GM23248 (cell line): Measurements from ENCODE around the gene KREMEN1. TPM values are rescaled to one million over a fixed set of nuclear protein-coding genes. Genes with fewer than 3 reads are reported as not detected.

Experiments used
- DNase-seq: peaks from one replicate; pipeline ENCODE4 v3.0.0-alpha.2; 2015
- H2AFZ ChIP-seq: fragments of 200-600 bp; sonication (generic); 2 replicates; pipeline ENCODE4 v1.6.1; 2016; ENCODE audit warnings: antibody characterized with exemption
- H3F3A ChIP-seq: fragments of 200-600 bp; sonication (generic); 2 replicates; pipeline ENCODE4 v1.6.1; 2016; ENCODE audit warnings: mild to moderate bottlenecking, antibody characterized with exemption, mixed run types; ENCODE audit not compliant: insufficient read depth
- H3K27ac ChIP-seq: fragments of 200-600 bp; sonication (generic); 2 replicates; pipeline ENCODE4 v1.5.1; 2016; ENCODE audit warnings: mild to moderate bottlenecking
- H3K27me3 ChIP-seq: fragments of 200-600 bp; sonication (generic); replicated peaks from 2 replicates; pipeline ENCODE4 v1.6.1; 2016; ENCODE audit warnings: mild to moderate bottlenecking; ENCODE audit not compliant: insufficient read depth
- H3K36me3 ChIP-seq: fragments of 200-600 bp; sonication (generic); 2 replicates; pipeline ENCODE4 v1.6.1; 2016; ENCODE audit warnings: low read depth, mild to moderate bottlenecking
- H3K4me1 ChIP-seq: fragments of 200-600 bp; sonication (generic); 2 replicates; pipeline ENCODE4 v1.6.1; 2016; ENCODE audit warnings: mild to moderate bottlenecking; ENCODE audit not compliant: insufficient read depth
- H3K4me2 ChIP-seq: fragments of 200-600 bp; sonication (generic); one replicate; pipeline ENCODE4 v1.6.1; 2016; ENCODE audit warnings: mild to moderate bottlenecking; ENCODE audit not compliant: unreplicated experiment
- H3K4me3 ChIP-seq: fragments of 200-600 bp; sonication (generic); 2 replicates; pipeline ENCODE4 v1.5.1; 2016; ENCODE audit warnings: mild to moderate bottlenecking
- H3K79me2 ChIP-seq: fragments of 200-600 bp; sonication (generic); 2 replicates; pipeline ENCODE4 v1.6.1; 2016; ENCODE audit warnings: mild to moderate bottlenecking; ENCODE audit not compliant: insufficient read depth
- H3K9ac ChIP-seq: fragments of 200-600 bp; sonication (generic); 2 replicates; pipeline ENCODE4 v1.6.1; 2016; ENCODE audit warnings: mild to moderate bottlenecking
- H3K9me2 ChIP-seq: fragments of 200-600 bp; sonication (generic); 2 replicates; pipeline ENCODE4 v1.6.1; 2016; ENCODE audit warnings: mixed run types, mild to moderate bottlenecking, moderate library complexity; ENCODE audit not compliant: insufficient read depth
- H3K9me3 ChIP-seq: fragments of 200-600 bp; sonication (generic); one replicate; pipeline ENCODE4 v1.6.1; 2017; ENCODE audit warnings: low read depth
- H4K20me1 ChIP-seq: fragments of 200-600 bp; sonication (generic); 2 replicates; pipeline ENCODE4 v1.6.0; 2016; ENCODE audit not compliant: insufficient read depth
- EZH2 ChIP-seq: fragments of 200-600 bp; sonication (generic); IDR thresholded peaks from 2 replicates; pipeline ENCODE4 v1.6.1; 2018; ENCODE audit warnings: antibody characterized with exemption, mild to moderate bottlenecking; ENCODE audit not compliant: insufficient read depth, poor library complexity, severe bottlenecking
- EZH2phosphoT487 ChIP-seq: fragments of 200-600 bp; sonication (generic); IDR thresholded peaks from 2 replicates; pipeline ENCODE4 v1.6.1; 2018; ENCODE audit warnings: antibody characterized with exemption, moderate library complexity, mild to moderate bottlenecking, low read depth; ENCODE audit not compliant: insufficient read depth
- WGBS, 2 experiments: methylation state at CpG; one replicate each; pipeline ENCODE4 v1.1.6; 2015 to 2017; ENCODE audit warnings: low lambda C conversion rate in 2 of 2, low coverage in 1 of 2; ENCODE audit errors: missing lambda C conversion rate in 2 of 2; 5-methylcytosine and 5-hydroxymethylcytosine counted together
- in situ Hi-C: fragments of 300-500 bp; cut with MboI; formaldehyde crosslinking; loops from 2 replicates; pipeline ENCODE4 v1.15.0; 2020
- polyA plus RNA-seq: library from polyadenylated mRNA; unstranded; fragments of >200 nt; fragmentation: Nextera tagmentation; extraction: Ambion mirVana; gene quantifications from 2 replicates; pipeline ENCODE4 v1.2.1, GENCODE V29; 2016
- total RNA-seq: library from RNA; depleted of rRNA; stranded (reverse); fragments of >200 nt; shearing (Covaris generic); gene quantifications from 2 replicates; pipeline ENCODE4 v1.2.3, GENCODE V29; 2014

The KREMEN1 gene
- total and polyA plus RNA-seq, 2 experiments from 2014 or later, result 4.3 to 4.4 TPM

DNA sequence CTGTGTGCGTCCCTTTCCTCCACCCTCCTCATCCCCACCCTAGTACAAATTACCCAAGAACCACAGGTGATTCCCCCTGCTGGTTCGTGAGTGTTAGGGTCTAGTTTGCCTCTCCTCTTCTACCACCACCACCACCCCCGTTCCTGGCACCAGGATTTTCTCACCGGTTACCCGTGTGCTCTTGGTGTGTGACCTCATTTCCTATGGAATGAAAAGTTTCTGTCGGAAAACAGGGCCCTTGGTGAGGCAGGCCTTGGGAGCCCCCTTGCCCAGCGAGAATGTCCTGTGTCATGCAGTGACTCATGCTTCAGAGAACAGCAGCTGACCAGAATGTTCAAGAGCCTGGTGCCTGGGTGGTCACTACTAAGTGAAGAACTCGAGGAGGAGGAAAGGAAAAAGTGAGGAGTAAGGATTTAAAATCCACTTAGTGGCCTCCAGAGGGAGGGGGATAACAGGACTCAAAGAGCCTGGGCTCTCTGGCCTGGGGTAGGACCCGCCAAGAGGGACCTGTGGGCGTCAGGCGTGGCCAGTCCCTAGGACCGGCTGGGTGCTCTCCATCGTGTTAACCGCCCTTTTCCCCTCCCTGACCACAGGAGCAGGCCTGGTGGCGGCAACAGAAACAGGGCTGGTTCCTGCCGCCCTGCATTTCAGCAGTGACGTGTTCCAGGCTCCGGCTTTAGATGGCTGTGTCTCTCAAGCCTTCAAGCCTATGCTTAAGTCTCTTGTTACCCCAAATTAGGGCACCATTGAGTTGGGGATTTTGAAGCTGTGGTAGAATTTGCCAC lies 41.4 kb upstream of the KREMEN1 start:
- H4K20me1 ChIP-seq, result no peaks in the 10 kb centered on the region
- no peaks in the 10 kb centered on the region for H3K36me3 ChIP-seq
- in situ Hi-C loops, result loop anchor here (25.0 kb wide), 1 partner anchor 419 kb away; no protein-coding TSS in a partner anchor
- no peaks in the 10 kb centered on the region for H3K27me3 ChIP-seq
- peak overlapping the region; percentile 62 for H3K4me2 ChIP-seq
- H3K4me3 ChIP-seq, result peak overlapping the region; percentile 57
- H3K79me2 ChIP-seq, result no peaks in the 10 kb centered on the region
- H2AFZ ChIP-seq, result peak overlapping the region; percentile 65
- H3F3A ChIP-seq, result no peaks in the 10 kb centered on the region; the same call in 1 of the 2 replicates
- H3K4me1 ChIP-seq, result peaks cover 27% of the 10 kb centered on the region
- peak; percentile 97 for DNase-seq
- H3K9me2 ChIP-seq, result no peaks in the 10 kb centered on the region
- peak overlapping the region; percentile 82 for H3K27ac ChIP-seq
- peak overlapping the region; percentile 70 for H3K9ac ChIP-seq
- no peak for TF ChIP-seq EZH2
- no peak for TF ChIP-seq EZH2phosphoT487
- H3K9me3 ChIP-seq, result no peaks in the 10 kb centered on the region
- WGBS, 2 experiments, result 23 to 26% methylated on average over 16 to 18 of the region's 18 CpGs

DNA sequence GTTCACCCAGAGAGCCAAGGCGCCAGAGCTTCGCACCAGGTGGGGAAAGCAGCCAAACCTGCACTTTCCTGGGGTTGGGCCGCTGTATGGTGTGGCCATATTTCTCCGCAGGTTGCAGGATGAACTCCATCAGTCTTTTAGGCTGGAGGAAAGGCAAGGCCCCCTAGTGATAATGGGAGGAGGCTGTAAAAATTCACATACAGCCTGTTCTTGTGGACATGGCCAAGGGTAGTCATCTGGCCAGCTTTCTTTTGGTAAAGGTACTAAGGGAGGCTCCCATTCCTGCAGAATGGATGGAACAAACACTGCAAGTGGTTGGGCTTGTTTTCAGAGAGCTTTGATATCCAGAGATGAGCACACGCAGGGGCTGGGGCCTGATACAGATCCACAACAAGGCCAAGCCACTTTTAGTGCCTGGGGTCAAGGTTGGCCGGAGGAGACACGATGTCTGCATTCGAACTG lies 40.8 kb upstream of the KREMEN1 start:
- H3K9me2 ChIP-seq, result no peaks in the 10 kb centered on the region
- peak overlapping the region; percentile 62 for H3K4me2 ChIP-seq
- 95 to 96% methylated on average over 8 of the region's 8 CpGs for WGBS, 2 experiments
- peak; percentile 5 for DNase-seq
- in situ Hi-C loops, result loop anchor here (25.0 kb wide), 1 partner anchor 420 kb away; no protein-coding TSS in a partner anchor
- H3K27me3 ChIP-seq, result no peaks in the 10 kb centered on the region
- TF ChIP-seq EZH2phosphoT487 (no peak), EZH2 (no peak)
- peak overlapping the region; percentile 57; the same call in 1 of the 2 replicates for H3K4me3 ChIP-seq
- H3K36me3 ChIP-seq, result no peaks in the 10 kb centered on the region
- H3K9me3 ChIP-seq, result no peaks in the 10 kb centered on the region
- H2AFZ ChIP-seq, result peak overlapping the region; percentile 65
- no peaks in the 10 kb centered on the region for H3K79me2 ChIP-seq
- no peaks in the 10 kb centered on the region for H4K20me1 ChIP-seq
- peaks cover 27% of the 10 kb centered on the region for H3K4me1 ChIP-seq
- peak overlapping the region; percentile 70 for H3K9ac ChIP-seq
- peak overlapping the region; percentile 82 for H3K27ac ChIP-seq
- no peaks in the 10 kb centered on the region; the same call in 1 of the 2 replicates for H3F3A ChIP-seq

DNA sequence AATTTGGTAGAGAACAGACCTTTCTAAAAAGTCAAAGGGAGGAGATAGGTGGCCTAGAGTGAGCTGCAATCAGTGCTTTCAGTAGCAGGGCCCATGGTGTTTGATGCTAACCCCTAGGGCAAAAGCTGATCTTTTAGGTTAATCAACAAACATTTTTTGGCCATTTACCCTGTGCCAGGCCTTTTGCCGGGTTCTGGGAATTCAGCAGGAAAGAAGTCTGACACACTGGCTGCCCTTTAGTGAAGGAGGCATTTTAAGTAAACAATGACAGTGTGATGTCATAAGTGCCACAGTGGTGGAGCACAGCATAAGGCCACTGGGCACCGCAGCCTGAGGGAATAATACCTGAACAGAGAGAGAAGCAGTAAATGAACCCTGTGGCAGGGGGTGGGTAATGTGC lies 40.3 kb upstream of the KREMEN1 start:
- TF ChIP-seq EZH2phosphoT487 (no peak), EZH2 (no peak)
- H3F3A ChIP-seq, result no peaks in the 10 kb centered on the region; the same call in 1 of the 2 replicates
- H3K27ac ChIP-seq, result no peak overlapping the region
- H3K4me3 ChIP-seq, result no peak overlapping the region
- WGBS, 2 experiments, result 89 to 90% methylated on average over 2 of the region's 2 CpGs
- peak; percentile 22 for DNase-seq
- no peaks in the 10 kb centered on the region for H3K27me3 ChIP-seq
- H3K36me3 ChIP-seq, result no peaks in the 10 kb centered on the region
- H3K79me2 ChIP-seq, result no peaks in the 10 kb centered on the region
- no peaks in the 10 kb centered on the region for H3K9me2 ChIP-seq
- no peak overlapping the region for H3K9ac ChIP-seq
- H2AFZ ChIP-seq, result no peak overlapping the region
- in situ Hi-C loops, result loop anchor here (25.0 kb wide), 1 partner anchor 420 kb away; no protein-coding TSS in a partner anchor
- no peaks in the 10 kb centered on the region for H3K9me3 ChIP-seq
- H3K4me2 ChIP-seq, result no peak overlapping the region
- H4K20me1 ChIP-seq, result no peaks in the 10 kb centered on the region
- H3K4me1 ChIP-seq, result peaks cover 27% of the 10 kb centered on the region

DNA sequence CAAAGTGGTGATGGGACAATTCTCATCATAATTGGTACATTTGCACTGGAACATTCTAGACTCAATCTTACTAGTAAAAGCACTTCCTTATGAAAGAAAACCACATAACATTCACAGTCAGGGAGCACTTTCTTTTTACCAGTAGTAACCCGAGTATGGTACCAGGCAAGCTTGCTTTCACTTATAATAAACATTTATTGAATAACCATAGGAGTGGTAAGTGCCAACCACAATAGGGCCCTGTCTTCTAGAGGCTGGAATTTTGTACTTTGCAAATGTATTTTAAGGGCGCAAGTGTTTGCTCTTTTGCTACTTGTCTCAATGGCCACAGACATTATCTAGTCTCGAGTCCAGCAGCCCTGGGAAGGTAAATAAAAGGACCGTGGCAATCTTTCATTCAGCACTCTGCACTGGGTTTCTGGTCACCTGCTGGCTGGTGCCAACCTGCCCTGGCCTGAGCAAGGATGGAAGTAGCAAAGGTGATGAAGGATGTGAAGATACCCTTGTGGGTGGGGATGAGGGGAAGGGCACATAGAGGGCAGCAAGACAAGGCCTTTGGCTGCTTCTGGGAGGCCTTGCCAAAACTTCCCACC lies 35.4 kb upstream of the KREMEN1 start:
- TF ChIP-seq EZH2 (no peak), EZH2phosphoT487 (no peak)
- 95 to 98% methylated on average over 4 of the region's 4 CpGs for WGBS, 2 experiments
- in situ Hi-C loops, result loop anchor here (5.0 to 25.0 kb wide), 2 partner anchors 180 to 425 kb away; no protein-coding TSS in a partner anchor
- H3K9me2 ChIP-seq, result no peaks in the 10 kb centered on the region
- no peaks in the 10 kb centered on the region for H3K36me3 ChIP-seq
- H3K4me3 ChIP-seq, result no peak overlapping the region
- no peaks in the 10 kb centered on the region for H3K79me2 ChIP-seq
- no peak overlapping the region for H3K27ac ChIP-seq
- no peaks in the 10 kb centered on the region for H4K20me1 ChIP-seq
- no peak for DNase-seq
- H3K9me3 ChIP-seq, result no peaks in the 10 kb centered on the region
- H3K4me2 ChIP-seq, result no peak overlapping the region
- peaks cover 22% of the 10 kb centered on the region for H3K4me1 ChIP-seq
- H3K27me3 ChIP-seq, result no peaks in the 10 kb centered on the region
- H3K9ac ChIP-seq, result no peak overlapping the region
- peaks cover 8% of the 10 kb centered on the region; the same call in 1 of the 2 replicates for H3F3A ChIP-seq
- no peak overlapping the region for H2AFZ ChIP-seq
